Tibial nerve (tissue), 4 donors: Measurements from ENCODE around the gene DUS2.

Experiments
- EP300 ChIP-seq, 2 donors: sonication (generic); formaldehyde crosslinking; IDR thresholded peaks; one replicate each; pipeline ENCODE4 v1.6.1; 2017; ENCODE audit warnings: antibody characterized with exemption in 2 of 2, mild to moderate bottlenecking in 1 of 2
- POLR2A ChIP-seq, 2 donors: fragments of 450-650 bp; IDR thresholded peaks; one replicate each; pipeline ENCODE4 v1.6.1; 2017; ENCODE audit warnings: antibody characterized with exemption in 2 of 2, mild to moderate bottlenecking in 2 of 2, moderate library complexity in 2 of 2
- TF ChIP-seq, protein P1 (sequence below), 5 experiments: fragments of 200-600 bp in 3 of 5; fragments of 450-650 bp in 2 of 5; sonication (generic) in 3 of 5; IDR thresholded peaks; one replicate each; pipeline ENCODE4 v1.5.1; 2016 to 2019; ENCODE audit warnings: antibody characterized with exemption in 5 of 5, mild to moderate bottlenecking in 3 of 5, moderate library complexity in 2 of 5

DNA sequence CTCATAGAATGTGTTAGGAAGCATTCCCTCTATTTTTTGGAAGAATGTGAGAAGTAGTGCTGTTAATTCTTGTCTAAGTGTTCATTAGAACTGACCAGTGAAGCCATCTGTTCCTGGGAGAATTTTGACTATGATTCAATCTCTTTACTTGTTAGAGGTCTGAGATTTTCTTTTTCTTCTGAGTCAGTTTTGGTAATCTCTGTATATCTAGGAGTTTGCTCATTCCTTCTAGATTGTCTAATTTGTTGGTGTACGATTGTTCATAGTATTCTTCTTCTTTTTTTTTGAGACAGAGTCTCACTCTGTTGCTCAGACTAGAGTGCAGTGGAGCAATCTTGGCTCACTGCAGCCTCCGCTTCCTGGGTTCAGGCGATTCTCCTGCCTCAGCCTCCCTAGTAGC, 82.5 kb downstream of the DUS2 start:
- TF ChIP-seq POLR2A (IDR thresholded peaks at IDR 0.05) (no peak), EP300 (IDR thresholded peaks at IDR 0.05) (no peak)
- TF ChIP-seq, protein P1, sequence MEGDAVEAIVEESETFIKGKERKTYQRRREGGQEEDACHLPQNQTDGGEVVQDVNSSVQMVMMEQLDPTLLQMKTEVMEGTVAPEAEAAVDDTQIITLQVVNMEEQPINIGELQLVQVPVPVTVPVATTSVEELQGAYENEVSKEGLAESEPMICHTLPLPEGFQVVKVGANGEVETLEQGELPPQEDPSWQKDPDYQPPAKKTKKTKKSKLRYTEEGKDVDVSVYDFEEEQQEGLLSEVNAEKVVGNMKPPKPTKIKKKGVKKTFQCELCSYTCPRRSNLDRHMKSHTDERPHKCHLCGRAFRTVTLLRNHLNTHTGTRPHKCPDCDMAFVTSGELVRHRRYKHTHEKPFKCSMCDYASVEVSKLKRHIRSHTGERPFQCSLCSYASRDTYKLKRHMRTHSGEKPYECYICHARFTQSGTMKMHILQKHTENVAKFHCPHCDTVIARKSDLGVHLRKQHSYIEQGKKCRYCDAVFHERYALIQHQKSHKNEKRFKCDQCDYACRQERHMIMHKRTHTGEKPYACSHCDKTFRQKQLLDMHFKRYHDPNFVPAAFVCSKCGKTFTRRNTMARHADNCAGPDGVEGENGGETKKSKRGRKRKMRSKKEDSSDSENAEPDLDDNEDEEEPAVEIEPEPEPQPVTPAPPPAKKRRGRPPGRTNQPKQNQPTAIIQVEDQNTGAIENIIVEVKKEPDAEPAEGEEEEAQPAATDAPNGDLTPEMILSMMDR (IDR thresholded peaks at IDR 0.05): no peak
